Type B pancreatic cell (in vitro differentiated cells): ENCODE results near the gene RAI1. TPM values are rescaled to one million over a fixed set of nuclear protein-coding genes. Genes with fewer than 3 reads are reported as not detected.

Source experiments
- DNase-seq: peaks from one replicate; pipeline ENCODE4 v3.0.0; 2021; ENCODE audit warnings: mixed read lengths; ENCODE audit not compliant: unreplicated experiment; ENCODE audit errors: extremely low spot score
- H3K27ac Mint-ChIP-seq: 2 replicates; pipeline ENCODE4 v1.8.0; 2021; ENCODE audit warnings: mild to moderate bottlenecking, mixed read lengths
- H3K27me3 Mint-ChIP-seq: 2 replicates; pipeline ENCODE4 v1.8.0; 2021; ENCODE audit warnings: mixed read lengths
- H3K36me3 Mint-ChIP-seq: 2 replicates; pipeline ENCODE4 v1.8.0; 2021; ENCODE audit warnings: mixed read lengths
- H3K4me1 Mint-ChIP-seq: one replicate; pipeline ENCODE4 v1.8.0; 2021; ENCODE audit warnings: mixed read lengths; ENCODE audit not compliant: unreplicated experiment
- H3K4me3 Mint-ChIP-seq: 2 replicates; pipeline ENCODE4 v1.8.0; 2021; ENCODE audit warnings: mild to moderate bottlenecking, mixed read lengths
- H3K9me3 Mint-ChIP-seq: 2 replicates; pipeline ENCODE4 v1.8.0; 2021; ENCODE audit warnings: mixed read lengths
- total RNA-seq: library from RNA; stranded (reverse); gene quantifications from 2 replicates; pipeline ENCODE4 v1.2.1, GENCODE V29; 2021; ENCODE audit warnings: low replicate concordance
- TF ChIP-seq, protein P1 (sequence below): fragments of 200-600 bp; sonication (generic); conservative IDR thresholded peaks from 2 replicates; pipeline ENCODE4 v1.5.0; 2021; ENCODE audit warnings: antibody characterized with exemption, mild to moderate bottlenecking

RAI1 gene
- total RNA-seq, 1 donor from 2014 or later: 61.1 TPM

DNA sequence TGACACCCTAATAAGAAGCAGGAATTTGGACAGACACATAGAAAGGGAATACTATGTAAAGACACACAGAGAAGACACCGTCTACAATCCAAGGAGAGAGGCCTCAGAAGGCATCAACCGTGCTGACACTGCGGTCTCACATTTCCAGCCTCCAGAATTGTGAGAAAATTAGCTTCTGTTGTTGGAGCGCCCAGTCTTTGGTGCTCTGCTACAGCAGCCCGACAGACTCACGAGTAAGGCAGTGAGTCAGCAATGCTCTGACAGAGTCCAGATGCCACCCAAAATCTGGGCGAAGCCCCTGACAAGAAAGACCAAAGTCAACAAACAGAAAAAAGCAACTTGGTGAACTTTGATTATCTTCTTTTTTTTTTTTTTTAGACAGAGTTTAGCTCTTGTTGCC is 32.5 kb upstream of the RAI1 start:
- no peaks in the 10 kb centered on the region for H3K27me3 Mint-ChIP-seq

DNA sequence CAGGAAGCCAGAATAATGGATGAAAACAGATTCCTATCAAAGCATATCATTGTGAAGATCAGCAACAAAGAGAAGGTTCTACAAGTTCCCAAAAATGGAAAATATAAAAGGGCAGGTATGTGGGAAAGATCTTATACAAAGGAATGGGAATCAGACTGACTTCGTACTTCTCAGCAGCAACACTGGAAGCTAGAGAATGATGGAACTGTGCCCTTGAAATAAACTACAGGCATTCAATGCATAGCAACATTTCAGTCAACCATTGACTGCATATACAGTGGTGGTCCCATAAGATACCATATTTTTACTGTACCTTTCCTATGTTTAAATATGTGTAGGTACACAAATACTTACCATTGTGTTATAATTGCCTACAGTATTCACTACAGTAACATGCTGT is 30.3 kb upstream of the RAI1 start:
- Mint-ChIP-seq H3K27me3 (no peaks in the 10 kb centered on the region), H3K9me3 (no peaks in the 10 kb centered on the region), H3K4me1 (peaks cover 7% of the 10 kb centered on the region), H3K36me3 (no peaks in the 10 kb centered on the region), H3K27ac (no peak overlapping the region), H3K4me3 (no peak overlapping the region)
- DNase-seq: no peak
- TF ChIP-seq, protein P1, sequence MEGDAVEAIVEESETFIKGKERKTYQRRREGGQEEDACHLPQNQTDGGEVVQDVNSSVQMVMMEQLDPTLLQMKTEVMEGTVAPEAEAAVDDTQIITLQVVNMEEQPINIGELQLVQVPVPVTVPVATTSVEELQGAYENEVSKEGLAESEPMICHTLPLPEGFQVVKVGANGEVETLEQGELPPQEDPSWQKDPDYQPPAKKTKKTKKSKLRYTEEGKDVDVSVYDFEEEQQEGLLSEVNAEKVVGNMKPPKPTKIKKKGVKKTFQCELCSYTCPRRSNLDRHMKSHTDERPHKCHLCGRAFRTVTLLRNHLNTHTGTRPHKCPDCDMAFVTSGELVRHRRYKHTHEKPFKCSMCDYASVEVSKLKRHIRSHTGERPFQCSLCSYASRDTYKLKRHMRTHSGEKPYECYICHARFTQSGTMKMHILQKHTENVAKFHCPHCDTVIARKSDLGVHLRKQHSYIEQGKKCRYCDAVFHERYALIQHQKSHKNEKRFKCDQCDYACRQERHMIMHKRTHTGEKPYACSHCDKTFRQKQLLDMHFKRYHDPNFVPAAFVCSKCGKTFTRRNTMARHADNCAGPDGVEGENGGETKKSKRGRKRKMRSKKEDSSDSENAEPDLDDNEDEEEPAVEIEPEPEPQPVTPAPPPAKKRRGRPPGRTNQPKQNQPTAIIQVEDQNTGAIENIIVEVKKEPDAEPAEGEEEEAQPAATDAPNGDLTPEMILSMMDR: no peak

More for the DNA sequence above, 32.5 kb upstream of the RAI1 start:
- DNase-seq: no peak
- Mint-ChIP-seq H3K36me3 (no peaks in the 10 kb centered on the region), H3K9me3 (no peaks in the 10 kb centered on the region), H3K4me1 (peaks cover 7% of the 10 kb centered on the region), H3K4me3 (no peak overlapping the region), H3K27ac (no peak overlapping the region)
- TF ChIP-seq, protein P1: no peak

DNA sequence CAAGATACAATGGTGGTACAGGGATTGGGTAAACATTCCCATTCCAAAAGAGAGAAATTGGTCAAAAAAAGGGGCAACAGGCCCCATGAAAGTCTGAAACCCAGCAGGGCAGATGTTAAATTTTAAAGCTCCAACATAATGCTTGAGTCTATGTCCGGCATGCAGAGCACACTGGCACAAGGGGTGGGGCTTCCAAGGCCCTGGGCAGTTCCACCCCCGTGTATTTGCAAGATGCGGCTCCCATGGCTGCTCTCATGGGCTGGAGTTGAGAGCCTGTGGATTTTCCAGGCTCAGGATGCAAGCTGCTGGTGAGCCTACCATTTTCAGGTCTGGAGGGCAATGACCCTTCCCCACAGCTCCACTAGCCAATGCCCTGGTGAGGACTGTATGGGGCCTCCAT is 27.9 kb upstream of the RAI1 start:
- TF ChIP-seq, protein P1: no peak
- Mint-ChIP-seq H3K27me3 (no peaks in the 10 kb centered on the region), H3K27ac (no peak overlapping the region), H3K9me3 (no peaks in the 10 kb centered on the region), H3K36me3 (no peaks in the 10 kb centered on the region), H3K4me1 (peaks cover 3% of the 10 kb centered on the region), H3K4me3 (no peak overlapping the region)
- DNase-seq: no peak

DNA sequence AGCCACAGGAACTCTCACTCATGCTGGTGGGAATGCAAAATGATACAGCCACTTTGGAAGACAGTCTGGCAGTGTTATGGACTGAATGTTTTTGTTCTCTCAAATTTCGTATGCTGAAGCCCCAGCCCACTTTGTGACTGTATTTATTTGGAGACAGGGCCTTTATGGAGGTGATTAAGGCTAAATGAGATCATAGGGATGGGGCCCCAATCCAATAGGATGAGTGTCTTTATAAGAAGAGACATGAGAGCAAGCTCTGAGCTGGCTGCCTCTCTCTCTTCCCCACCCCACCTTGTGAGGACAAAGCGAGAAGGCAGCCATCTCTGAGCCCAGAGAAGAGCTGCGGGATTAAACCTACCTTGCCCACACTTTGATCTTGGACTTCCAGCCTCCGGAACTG is 21.9 kb upstream of the RAI1 start:
- Mint-ChIP-seq H3K36me3 (no peaks in the 10 kb centered on the region), H3K27ac (no peak overlapping the region), H3K4me1 (peaks cover 19% of the 10 kb centered on the region), H3K4me3 (no peak overlapping the region), H3K9me3 (peaks cover 10% of the 10 kb centered on the region), H3K27me3 (no peaks in the 10 kb centered on the region)
- TF ChIP-seq, protein P1: no peak
- no peak for DNase-seq

DNA sequence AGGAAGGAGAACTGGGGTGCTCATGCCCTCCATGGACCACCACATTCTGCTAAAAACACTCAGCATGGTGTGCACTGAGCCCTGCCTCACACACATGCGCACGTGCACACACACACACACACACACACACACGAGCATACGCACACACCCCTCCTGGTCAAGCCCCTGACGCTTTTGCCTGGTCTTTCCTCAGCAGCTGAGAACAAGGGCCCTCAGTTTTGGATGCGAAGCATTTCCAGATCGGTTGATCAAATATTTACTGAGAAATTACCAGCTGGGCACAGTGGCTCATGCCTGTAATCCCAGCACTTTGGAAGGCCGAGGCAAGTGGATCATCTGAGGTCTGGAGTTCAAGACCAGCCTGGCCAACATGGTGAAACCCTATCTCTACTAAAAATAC is 20.1 kb upstream of the RAI1 start:
- no peak overlapping the region for H3K4me3 Mint-ChIP-seq
- H3K27ac Mint-ChIP-seq: no peak overlapping the region
- no peaks in the 10 kb centered on the region for H3K36me3 Mint-ChIP-seq
- peaks cover 10% of the 10 kb centered on the region for H3K9me3 Mint-ChIP-seq
- no peaks in the 10 kb centered on the region for H3K27me3 Mint-ChIP-seq
- TF ChIP-seq, protein P1: no peak
- H3K4me1 Mint-ChIP-seq: peaks cover 21% of the 10 kb centered on the region
- DNase-seq: no peak

DNA sequence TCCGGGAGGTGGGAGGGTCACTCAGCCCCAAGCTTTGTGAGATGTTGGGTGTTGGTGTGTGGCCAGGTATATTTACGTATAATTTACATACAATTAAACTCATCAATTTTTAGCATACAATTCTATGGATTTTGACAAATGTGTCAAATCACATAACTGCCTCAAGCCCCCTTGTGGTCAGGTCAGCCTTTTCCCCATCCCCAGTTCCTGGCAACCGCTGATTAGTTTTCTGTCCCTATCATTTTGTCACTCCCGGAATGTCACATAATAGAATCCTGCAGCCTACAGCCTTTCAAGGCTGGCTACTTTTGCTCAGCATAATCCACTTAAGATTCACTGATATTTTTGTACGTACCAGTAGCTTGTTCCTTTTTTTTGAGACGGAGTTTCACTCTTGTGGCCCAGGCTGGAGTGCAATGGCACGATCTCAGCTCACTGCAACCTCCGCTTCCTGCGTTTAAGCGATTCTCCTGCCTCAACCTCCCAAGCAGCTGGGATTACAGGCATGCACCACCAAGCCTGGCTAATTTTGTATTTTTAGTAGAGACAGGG is 19.3 kb upstream of the RAI1 start:
- H3K9me3 Mint-ChIP-seq: peaks cover 10% of the 10 kb centered on the region
- H3K36me3 Mint-ChIP-seq: no peaks in the 10 kb centered on the region
- TF ChIP-seq, protein P1: peak; percentile 72
- no peak for DNase-seq
- H3K27me3 Mint-ChIP-seq: no peaks in the 10 kb centered on the region
- peaks cover 29% of the 10 kb centered on the region for H3K4me1 Mint-ChIP-seq
- no peak overlapping the region for H3K4me3 Mint-ChIP-seq
- H3K27ac Mint-ChIP-seq: no peak overlapping the region
